ENCODE data around the gene PTPRCAP. TPM values are rescaled to one million over a fixed set of nuclear protein-coding genes. Genes with fewer than 3 reads are reported as not detected.

PTPRCAP gene
- polyA plus RNA-seq, 1 donor from 2014 or later: 3.4 TPM

DNA sequence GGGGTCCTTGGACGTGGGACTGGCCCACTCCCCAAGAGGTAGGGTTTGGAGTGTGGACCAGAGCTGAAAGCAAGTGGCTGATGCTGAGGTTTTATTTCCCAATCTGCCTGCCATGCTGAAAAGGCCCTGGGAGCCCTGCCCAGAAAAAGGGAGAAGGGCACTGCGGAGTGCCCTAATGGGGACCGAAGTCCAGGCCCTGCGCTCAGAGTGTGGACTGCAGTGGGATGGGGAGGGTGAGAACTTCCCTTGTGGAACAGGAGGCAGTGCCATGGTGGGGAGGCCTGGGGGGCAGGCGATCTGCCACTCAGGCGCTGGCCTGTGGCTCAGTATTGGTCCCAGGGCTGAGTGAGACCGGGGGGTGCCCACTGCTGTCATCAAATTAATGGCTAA lies 10.7 kb upstream of the PTPRCAP start:
- Histone ChIP-seq H3K36me3 (ENCODE audit: insufficient read depth, low read length) (no peaks in the 10 kb centered on the region), H4K20me1 (ENCODE audit: insufficient read depth) (no peaks in the 10 kb centered on the region), H2AFZ (ENCODE audit: low read depth, low read length) (no peak overlapping the region), H3K9ac (ENCODE audit: low read length) (no peak overlapping the region), H3K27me3 (ENCODE audit: insufficient read depth, low read depth, low read length) (no peaks in the 10 kb centered on the region), H3K9me2 (ENCODE audit: insufficient read depth, low read length) (no peaks in the 10 kb centered on the region), H3K27ac (ENCODE audit: low read length) (no peak overlapping the region), H3K4me3 (ENCODE audit: low read length) (no peak overlapping the region), H3K4me2 (ENCODE audit: low read length) (no peak overlapping the region), H3K9me3 (ENCODE audit: low read length) (no peaks in the 10 kb centered on the region), H3F3A (ENCODE audit: insufficient read depth, low read length, poor library complexity, severe bottlenecking) (no peaks in the 10 kb centered on the region), H3K79me2 (replicated peaks; ENCODE audit: insufficient read depth, low read length) (no peaks in the 10 kb centered on the region)
- TF ChIP-seq, protein P1, sequence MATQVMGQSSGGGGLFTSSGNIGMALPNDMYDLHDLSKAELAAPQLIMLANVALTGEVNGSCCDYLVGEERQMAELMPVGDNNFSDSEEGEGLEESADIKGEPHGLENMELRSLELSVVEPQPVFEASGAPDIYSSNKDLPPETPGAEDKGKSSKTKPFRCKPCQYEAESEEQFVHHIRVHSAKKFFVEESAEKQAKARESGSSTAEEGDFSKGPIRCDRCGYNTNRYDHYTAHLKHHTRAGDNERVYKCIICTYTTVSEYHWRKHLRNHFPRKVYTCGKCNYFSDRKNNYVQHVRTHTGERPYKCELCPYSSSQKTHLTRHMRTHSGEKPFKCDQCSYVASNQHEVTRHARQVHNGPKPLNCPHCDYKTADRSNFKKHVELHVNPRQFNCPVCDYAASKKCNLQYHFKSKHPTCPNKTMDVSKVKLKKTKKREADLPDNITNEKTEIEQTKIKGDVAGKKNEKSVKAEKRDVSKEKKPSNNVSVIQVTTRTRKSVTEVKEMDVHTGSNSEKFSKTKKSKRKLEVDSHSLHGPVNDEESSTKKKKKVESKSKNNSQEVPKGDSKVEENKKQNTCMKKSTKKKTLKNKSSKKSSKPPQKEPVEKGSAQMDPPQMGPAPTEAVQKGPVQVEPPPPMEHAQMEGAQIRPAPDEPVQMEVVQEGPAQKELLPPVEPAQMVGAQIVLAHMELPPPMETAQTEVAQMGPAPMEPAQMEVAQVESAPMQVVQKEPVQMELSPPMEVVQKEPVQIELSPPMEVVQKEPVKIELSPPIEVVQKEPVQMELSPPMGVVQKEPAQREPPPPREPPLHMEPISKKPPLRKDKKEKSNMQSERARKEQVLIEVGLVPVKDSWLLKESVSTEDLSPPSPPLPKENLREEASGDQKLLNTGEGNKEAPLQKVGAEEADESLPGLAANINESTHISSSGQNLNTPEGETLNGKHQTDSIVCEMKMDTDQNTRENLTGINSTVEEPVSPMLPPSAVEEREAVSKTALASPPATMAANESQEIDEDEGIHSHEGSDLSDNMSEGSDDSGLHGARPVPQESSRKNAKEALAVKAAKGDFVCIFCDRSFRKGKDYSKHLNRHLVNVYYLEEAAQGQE (IDR thresholded peaks at IDR 0.05; ENCODE audit: borderline replicate concordance): no peak
- TF ChIP-seq EZH2 (IDR thresholded peaks at IDR 0.05; ENCODE audit: borderline replicate concordance, insufficient read depth, low read length, poor library complexity, severe bottlenecking): no peak
- no peak for TF ChIP-seq TAF1 (IDR thresholded peaks at IDR 0.05; ENCODE audit: low read depth)
- no peak for TF ChIP-seq SMC3 (conservative IDR thresholded peaks at IDR 0.05; ENCODE audit: poor library complexity)

DNA sequence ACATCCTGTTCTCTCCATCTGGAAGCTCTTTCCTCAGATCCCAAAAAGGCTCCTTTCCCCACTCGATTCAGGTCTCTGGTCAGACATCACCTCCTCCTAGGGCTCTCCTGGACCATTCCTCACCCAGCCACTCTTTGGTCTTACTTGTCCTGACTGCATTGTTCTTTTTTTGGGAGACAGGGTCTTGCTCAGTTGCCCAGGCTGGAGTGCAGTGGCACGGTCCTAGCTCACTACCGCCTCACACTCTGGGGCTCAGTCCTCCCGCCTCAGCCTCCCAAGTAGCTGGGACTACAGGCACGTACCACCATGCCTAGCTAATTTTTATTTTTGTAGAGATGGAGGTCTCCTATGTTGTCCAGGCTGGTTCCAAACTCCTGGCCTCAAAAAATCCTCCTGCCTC lies 8.0 kb upstream of the PTPRCAP start:
- Histone ChIP-seq H3K27me3 (ENCODE audit: insufficient read depth, low read depth, low read length) (no peaks in the 10 kb centered on the region), H3K9me3 (ENCODE audit: low read length) (no peaks in the 10 kb centered on the region), H4K20me1 (ENCODE audit: insufficient read depth) (no peaks in the 10 kb centered on the region), H2AFZ (ENCODE audit: low read depth, low read length) (no peak overlapping the region), H3K9me2 (ENCODE audit: insufficient read depth, low read length) (no peaks in the 10 kb centered on the region), H3K27ac (ENCODE audit: low read length) (no peak overlapping the region), H3K79me2 (replicated peaks; ENCODE audit: insufficient read depth, low read length) (no peaks in the 10 kb centered on the region), H3K4me2 (ENCODE audit: low read length) (no peak overlapping the region), H3F3A (ENCODE audit: insufficient read depth, low read length, poor library complexity, severe bottlenecking) (no peaks in the 10 kb centered on the region), H3K36me3 (ENCODE audit: insufficient read depth, low read length) (no peaks in the 10 kb centered on the region), H3K4me3 (ENCODE audit: low read length) (no peak overlapping the region), H3K9ac (ENCODE audit: low read length) (no peak overlapping the region)
- TF ChIP-seq EP300 (conservative IDR thresholded peaks at IDR 0.05; ENCODE audit: poor library complexity, severe bottlenecking) (no peak), TAF1 (IDR thresholded peaks at IDR 0.05; ENCODE audit: low read depth) (no peak), RAD21 (conservative IDR thresholded peaks at IDR 0.05) (no peak), POLR2AphosphoS5 (IDR thresholded peaks at IDR 0.05) (no peak), MXI1 (conservative IDR thresholded peaks at IDR 0.05; ENCODE audit: poor library complexity, severe bottlenecking) (no peak), EZH2 (IDR thresholded peaks at IDR 0.05; ENCODE audit: borderline replicate concordance, insufficient read depth, low read length, poor library complexity, severe bottlenecking) (no peak)
- TF ChIP-seq, protein P1 (IDR thresholded peaks at IDR 0.05; ENCODE audit: borderline replicate concordance): no peak
- TF ChIP-seq, protein P2, sequence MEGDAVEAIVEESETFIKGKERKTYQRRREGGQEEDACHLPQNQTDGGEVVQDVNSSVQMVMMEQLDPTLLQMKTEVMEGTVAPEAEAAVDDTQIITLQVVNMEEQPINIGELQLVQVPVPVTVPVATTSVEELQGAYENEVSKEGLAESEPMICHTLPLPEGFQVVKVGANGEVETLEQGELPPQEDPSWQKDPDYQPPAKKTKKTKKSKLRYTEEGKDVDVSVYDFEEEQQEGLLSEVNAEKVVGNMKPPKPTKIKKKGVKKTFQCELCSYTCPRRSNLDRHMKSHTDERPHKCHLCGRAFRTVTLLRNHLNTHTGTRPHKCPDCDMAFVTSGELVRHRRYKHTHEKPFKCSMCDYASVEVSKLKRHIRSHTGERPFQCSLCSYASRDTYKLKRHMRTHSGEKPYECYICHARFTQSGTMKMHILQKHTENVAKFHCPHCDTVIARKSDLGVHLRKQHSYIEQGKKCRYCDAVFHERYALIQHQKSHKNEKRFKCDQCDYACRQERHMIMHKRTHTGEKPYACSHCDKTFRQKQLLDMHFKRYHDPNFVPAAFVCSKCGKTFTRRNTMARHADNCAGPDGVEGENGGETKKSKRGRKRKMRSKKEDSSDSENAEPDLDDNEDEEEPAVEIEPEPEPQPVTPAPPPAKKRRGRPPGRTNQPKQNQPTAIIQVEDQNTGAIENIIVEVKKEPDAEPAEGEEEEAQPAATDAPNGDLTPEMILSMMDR (IDR thresholded peaks at IDR 0.05; ENCODE audit: poor library complexity, severe bottlenecking): no peak

All from neural cell (in vitro differentiated cells).